ENCODE results near the gene NKAIN2.
"Not testable (repeated sequence)": the region's sequence is repeated elsewhere in the genome, so short reads cannot be mapped to it uniquely, and the experiment has no call there.

NKAIN2 gene

DNA sequence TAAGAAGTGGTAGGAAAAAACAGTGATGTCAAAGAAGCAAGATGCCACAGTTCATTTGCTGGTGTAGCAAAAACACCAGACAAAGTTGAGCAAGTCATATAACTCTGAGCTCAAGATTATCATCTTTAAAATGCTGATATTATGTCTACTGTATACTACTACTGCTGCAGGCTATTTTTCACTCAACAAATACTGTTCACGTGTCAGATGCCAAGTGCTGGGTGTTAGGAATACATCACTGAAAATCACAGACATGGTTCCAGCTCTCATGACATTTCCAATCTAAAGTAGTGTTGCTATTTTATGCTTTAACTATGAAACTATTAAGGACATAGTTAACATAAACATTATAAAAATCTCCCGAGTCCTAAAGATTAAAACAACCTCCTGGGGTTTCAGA, 163.0 kb downstream of the NKAIN2 start:
- DNase-seq (ENCODE audit: low spot score): no peak

DNA sequence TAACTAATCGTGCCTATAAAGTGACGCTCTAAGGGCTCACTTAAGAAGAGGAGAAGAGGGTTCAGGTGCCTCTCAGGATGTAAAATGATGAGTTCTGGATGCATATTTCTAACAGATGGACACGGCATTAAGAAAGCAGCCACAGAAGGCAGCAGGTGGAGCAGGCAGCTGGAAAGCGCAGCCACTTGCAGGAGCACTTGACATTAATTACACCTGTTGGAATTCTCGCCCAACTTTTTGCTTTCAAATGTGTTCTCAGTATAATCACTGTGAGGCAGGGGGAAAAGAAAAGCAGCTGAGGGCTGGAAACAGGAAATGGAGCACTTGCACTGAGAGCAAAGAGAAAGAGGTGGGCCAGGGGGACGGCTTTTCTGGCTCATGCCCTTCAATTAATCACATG, 164.2 kb downstream of the NKAIN2 start:
- no peak for DNase-seq (ENCODE audit: low spot score)

DNA sequence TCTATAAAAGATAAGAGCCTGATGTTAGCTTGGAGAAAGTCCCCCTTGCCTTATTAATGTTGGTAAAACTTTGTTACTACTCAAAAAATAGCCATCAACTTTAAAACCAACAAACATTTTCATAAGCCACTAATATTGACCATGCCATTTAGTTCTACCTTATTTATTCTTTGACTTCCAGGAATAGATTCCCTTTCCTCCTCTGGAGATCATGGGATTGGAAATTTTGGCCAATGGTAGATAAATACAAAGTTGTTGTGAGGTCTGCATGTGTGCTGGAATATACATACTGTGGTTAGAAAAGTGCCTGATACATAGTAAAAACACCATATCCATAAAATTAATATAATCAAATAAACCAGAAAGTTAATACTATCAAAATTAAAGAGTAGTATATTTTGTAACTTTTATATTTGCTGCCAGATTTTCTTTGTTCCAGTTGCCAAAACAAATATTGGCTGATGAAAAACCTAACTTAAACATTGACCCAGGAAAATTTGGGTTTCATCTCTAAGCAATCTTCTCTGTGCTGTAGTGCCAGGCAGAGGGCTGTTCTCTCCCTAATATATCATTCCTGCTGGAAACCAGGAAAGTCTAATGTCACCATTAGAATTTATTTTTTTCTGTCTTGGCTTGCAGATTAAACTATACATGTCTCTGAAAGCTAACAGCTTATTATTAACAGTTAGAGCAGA, 169.1 kb downstream of the NKAIN2 start:
- DNase-seq (ENCODE audit: low spot score): no peak

DNA sequence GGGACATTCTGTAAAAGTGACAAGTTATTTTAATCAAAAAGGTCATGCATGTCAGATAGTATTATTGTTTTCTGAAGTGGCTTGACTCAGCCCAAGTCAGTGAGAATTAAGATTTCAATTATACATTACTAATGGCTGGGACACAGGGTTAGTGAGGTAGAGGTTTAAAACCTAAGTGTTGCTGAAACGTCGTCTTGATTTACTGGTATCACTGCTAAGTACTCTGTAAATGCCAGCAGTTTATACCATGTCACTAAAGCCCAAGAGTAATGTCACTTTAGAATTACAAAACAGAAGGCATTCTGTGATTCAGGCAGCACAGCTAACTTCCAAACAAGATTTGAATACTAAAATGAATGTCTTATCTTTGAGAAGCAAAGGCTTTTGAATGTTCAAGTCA, 176.6 kb downstream of the NKAIN2 start:
- no peak for DNase-seq (ENCODE audit: low spot score)

DNA sequence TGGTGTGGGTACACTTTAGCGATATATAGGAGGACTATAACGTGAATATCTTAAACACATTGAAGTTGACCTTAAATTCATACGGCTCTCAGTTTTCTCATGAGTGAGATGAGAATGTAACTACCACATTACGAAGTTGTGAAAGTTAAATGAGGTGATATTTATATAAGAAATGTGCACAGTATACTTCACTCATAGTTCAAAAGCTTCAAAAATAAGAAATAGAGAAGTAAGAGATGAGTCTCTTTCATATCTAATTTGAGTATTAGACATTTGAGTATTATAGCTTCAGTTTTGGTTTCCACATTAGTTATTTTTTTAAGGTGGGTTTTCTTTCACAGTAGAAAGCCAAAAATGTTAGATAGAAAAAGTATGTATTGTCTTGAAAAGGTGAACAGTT, 183.3 kb downstream of the NKAIN2 start:
- DNase-seq (ENCODE audit: low spot score): no peak

DNA sequence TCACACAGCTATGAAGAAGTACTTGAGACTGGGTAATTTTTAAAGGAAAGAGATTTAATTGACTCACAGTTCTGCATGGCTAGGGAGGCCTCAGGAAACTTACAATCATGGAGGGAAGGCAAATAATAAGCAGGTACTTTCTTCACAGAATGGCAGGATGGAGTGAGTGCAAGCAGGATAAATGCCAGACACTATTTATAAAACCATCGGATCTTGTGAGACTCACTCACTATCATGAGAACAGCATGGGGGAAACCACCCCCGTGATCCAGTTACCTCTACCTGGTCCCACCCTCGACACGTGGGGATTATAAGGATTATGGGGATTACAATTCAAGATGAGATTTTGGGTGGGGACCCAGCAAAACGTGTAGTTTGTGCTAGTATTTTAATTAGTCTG, 186.3 kb downstream of the NKAIN2 start:
- not testable (repeated sequence) for DNase-seq (ENCODE audit: low spot score)

DNA sequence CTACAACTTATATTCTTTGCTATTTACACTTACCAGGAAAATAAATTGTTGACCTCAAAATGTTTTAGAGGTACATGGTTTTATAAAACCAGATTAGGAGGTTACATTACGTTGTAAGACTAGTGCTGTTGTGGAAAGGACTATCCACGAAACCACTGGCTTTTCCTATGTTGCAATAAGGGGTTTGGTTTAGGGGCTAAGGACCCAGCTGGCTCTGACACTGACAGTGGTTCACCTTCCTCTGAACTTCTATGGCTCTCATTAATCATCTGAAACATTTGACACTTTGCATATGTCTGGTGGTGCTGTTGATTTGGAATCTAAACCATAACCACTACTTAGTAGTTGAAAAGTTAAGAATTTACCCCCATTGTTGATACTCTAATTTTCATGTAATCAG, 186.7 kb downstream of the NKAIN2 start:
- DNase-seq (ENCODE audit: low spot score): no peak

DNA sequence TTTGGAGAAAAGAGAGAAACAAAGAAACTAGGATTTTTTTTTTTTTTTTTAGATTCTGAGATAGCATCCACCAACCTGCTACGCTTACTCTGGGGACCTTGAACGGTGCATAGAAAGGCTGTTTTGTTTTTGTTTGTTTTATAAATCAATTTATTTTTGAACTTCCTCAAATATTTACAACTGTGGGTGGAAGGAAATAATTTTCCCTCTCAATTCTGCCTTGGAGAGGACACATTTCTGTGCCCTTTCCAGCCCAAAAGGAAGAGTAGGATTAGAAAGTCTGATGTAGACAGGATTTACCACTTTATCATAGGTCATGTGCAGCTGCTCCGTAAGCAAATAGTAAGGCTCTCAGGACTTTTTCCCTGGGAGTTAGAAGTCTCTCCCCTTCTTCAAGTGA, 190.5 kb downstream of the NKAIN2 start:
- no peak for DNase-seq (ENCODE audit: low spot score)

DNA sequence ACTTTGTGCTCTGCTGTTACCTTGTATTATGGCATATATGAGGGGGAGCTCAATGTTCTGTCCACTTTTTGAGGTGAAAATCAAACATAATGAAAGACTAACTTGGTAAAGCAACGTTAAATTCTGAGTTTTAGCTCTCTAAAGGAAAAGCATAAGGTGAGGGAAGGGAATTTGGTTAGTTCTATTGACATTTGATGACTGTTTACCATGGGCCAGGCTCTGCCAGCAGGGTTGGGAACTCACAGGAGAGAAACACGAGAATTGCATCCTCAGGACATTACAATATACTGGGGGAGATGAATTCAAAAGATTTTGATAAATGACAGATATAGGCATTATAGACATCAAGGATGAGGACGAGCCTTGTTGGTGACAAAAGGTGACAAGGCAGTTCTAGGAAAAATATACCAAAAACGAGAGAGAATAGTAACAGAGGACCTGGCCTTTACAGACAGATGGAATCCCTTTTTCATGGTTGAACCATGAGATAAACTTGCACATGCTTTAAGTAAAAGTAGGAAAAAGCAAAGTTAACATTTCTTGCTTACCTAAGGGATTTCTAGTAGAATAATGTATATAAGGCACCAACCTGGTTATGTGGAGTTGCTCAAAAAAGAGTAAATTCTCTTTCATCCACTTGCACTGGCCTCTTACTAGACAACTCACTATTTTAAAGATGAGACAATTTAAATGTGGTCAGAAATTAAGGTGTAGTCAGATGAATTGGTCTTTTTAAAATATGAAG, 191.4 kb downstream of the NKAIN2 start:
- DNase-seq (ENCODE audit: low spot score): no peak

DNA sequence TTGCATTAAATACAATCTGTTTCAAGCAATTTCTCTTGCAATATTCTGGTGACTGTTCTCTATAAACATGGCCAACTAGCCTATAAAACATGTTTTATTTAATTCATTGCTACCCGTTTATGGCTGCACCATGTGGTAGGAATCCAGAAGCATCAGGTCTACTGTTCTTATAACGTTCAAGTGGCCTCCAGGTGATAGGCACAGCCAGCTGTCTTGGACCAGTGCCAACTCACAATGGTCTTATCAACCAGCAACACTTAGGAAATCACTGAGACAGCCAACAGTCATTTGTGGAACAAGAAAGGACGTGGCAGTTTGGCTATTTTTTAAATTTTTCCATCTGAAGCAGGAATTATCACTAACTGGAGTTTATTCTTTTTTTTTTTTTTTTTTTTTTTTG, 193.6 kb downstream of the NKAIN2 start:
- no peak for DNase-seq (ENCODE audit: low spot score)

DNA sequence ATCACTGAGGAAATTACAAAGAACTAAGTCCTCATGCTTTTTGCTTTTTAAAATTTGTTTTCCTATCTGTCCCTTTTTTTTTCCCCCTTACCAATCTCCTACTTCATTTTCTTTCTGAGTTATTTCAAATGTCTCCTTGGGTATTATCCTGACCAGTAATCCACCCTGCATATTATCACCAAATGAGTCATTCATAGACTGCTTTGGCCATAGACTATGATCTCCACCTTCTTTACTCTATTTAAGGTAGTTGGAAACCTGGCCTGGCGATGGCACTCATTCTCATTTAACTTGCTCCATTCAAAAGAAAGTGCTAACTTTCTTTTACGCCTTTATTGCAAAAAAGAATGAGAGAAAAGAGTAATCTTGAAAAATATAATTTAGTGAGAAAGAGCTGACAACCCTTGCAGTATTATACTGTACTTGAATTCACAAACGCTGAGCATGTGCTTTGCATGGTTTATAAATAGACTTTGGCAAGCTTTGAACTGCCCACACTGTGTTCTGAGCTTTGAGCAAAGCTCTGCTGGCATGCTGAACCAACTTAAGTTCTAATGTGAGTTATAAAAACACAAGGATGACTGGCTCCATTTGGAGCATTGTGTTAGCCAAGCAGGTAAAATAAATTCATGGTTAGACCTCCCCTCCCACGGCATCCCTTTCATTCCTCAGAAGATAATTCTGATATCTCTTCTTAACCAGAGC, 198.9 kb downstream of the NKAIN2 start:
- no peak for DNase-seq (ENCODE audit: low spot score)

DNA sequence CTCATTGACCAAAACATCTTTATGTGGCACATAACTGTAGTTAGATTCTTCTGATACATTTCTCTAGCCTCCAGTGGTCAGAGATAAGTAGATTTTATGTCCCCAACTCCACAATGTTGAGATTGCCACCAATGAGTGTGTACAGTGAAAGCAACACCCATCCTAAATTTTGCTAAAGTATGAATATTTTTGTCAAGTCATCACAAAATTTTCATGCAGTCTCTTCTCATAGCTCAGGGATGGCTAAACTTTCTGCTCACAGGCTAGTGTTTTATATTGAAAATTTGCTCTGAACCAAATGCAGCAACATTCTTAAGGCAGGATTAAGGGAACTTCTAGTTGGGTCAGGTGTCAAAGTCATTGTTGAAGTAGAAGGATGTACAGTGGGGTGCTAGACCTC, 203.6 kb downstream of the NKAIN2 start:
- no peak for DNase-seq (ENCODE audit: low spot score)

DNA sequence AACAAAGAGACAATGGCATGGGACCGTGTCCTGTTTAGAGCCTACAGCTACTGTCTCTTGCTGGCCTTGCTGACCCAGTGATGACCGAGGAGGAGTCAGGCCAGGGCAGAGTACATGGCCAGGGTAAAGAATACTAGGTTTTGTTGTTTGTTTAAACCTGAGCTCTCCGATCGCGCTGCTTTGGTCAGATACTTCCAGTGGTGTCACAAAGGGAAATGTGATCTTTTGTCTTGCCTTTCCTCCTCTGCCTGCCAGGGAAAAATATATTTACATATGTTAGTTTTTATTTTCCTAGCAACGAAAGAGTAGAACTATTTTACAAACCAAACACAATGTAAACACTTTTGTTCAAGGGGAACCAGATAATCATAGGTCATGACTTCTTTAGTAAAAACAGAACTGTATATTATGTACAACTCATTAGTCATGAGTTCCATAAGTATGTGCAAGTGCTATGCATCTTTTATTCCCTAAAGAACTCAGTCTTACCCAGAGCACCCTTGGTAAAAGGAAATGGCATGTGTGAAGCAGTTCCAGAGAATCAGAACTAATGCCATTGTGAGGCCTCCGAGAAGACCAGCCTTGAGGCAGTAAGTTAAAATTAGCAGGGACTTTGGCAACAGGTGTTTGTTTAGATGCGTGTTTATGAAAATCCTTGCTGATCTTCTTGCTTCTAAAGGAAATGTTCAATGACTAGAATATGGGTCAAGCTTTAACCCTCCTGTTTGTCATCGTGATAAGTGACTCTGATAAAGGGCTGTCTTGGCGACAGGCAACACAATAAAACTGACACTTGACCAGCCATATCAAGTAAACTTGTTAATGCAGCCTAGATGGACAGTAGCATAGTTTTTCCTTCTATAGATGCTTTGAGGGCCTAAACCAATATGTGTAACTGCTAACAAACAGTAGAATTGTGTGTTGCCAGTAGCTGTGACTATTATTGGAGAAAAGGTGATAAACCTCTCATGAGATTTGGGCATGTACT, 204.6 kb downstream of the NKAIN2 start:
- peak; percentile 12 for DNase-seq (ENCODE audit: low spot score)

DNA sequence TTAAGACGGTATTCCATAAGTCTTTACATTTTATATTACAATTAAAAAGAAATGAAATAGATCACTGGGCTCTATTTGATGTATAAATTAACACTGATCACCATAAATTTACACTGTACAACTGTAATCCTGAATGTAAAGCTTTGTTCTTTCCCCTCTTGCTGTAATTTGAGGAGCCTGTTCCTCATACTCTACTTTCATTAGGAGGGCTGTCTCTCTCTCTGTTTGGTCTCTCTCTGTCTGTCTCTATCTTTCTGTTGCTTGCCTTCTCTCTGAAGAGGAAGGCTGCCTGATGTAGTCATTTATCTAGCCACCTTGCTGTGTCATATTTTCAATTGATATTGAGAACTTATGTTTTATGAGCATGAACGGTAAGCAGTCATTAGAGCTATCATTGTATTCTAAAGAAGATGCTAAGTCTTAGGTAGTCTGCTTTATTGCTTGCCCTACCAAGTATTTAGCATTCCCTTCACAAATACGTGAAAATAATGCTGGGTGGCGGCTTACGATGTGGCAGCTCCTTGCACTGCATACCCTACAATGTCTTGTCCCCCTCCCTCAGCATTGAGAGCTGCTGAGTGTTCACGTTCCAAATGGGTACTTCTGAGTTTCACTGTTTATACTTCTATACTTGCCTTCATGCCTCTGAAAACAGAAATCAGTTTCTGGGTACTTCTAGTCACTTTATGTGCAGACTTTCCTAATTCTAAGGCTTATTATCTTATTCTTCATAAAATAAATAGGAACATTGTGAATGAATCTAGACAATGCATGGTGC, 205.5 kb downstream of the NKAIN2 start:
- no peak for DNase-seq (ENCODE audit: low spot score)

DNA sequence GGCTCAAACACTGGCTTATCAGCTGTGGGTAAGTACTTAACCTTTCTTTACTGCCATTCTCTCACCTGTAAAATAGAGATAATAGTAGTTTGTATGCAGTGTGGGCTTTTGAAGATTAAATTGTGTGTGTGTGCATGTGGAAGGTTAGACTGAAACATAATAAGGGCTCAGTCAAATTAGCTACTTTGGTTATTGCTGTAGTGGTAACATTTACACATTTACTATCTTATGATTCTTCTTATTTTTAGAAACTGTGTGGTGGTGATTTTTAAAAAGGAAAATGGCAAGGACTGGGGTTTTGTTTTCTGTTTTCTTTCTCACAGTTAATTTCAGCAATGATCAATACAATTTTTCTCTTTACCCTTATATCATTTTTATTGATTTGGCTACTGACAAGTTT, 206.9 kb downstream of the NKAIN2 start:
- no peak for DNase-seq (ENCODE audit: low spot score)

DNA sequence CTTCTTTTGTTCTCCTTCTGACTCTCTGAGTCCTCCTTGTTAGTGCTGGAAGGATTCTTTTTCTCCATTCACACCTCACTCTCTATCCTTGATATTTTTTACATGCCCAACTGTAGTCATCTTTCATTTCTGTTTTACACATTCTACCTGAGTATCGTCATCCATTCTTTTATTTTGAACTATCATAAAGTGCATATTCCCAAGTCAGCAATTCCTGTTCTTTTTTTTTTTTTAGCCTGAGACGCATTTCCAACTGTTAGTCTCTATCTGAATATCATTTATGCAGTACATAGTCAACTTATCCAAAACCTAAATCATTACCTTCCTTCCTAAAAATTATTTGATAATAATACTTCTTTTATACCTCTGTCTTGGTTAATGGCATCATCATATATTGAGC, 207.5 kb downstream of the NKAIN2 start:
- no peak for DNase-seq (ENCODE audit: low spot score)

DNA sequence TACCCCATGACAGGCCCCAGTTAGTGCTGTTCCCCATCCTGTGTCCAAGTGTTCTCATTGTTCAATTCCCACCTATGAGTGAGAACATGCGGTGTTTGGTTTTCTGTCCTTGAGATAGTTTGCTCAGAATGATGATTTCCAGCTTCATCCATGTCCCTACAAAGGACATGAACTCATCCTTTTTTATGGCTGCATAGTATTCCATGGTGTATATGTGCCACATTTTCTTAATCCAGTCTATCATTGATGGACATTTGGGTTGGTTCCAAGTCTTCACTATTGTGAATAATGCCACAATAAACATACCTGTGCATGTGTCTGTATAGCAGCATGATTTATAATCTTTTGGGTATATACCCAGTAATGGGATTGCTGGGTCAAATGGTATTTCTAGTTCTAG, 218.4 kb downstream of the NKAIN2 start:
- not testable (repeated sequence) for DNase-seq (ENCODE audit: low spot score)

DNA sequence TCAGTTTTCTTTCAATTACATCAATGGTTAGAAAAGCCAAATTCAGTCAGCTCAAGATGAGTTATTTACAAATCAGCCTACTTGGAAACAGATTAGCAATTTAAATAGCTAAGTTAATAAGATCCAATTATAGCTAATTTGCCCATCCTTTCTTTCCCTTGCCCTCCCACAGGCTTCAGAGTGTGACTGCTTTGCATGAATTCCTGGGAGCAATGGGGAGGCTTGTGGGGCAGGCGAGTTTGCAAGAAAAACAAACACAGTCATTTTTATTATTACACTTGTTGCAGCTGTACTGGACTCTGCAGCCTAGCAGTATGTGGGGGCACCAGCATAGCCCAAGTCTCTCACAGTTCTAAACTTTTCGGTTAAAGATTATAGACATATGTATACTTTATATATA, 219.0 kb downstream of the NKAIN2 start:
- no peak for DNase-seq (ENCODE audit: low spot score)

DNA sequence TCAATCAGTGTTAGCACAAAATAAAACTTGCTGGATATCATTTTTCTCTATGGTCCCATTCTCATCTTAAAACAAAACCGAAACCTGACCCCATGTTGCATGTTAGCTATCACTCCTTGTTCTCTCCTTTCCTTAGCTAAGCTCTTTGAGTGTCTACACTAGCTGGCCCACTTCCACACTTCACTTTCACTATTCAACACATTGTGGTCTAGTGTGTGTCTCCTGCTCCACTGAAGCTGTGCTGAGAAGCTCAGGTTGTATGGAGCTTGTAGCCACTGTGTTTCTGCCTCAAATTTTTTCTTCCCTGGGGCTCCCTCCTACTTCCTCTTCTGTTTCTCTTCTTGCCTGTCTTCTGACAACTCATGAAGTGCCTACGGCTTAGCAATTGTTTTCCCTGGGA, 223.0 kb downstream of the NKAIN2 start:
- DNase-seq (ENCODE audit: low spot score): no peak

DNA sequence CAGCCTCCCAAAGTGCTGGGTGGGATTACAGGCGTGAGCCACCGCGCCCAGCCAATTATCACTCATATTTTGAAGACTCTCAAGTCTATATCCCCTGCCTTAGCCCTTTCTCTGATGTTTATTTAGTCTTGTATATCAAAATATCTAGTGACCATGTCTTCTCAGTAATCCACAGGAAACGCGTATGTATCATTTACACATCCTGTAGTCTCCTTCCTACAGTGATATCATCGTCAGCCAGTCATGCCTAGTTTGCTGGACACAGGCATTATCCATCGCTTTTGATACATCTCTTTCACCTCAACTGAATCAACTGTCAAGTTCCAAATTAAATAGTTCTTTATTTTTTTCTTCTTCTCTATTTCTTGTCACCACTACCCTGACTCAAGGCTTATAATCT, 223.7 kb downstream of the NKAIN2 start:
- no peak for DNase-seq (ENCODE audit: low spot score)

DNA sequence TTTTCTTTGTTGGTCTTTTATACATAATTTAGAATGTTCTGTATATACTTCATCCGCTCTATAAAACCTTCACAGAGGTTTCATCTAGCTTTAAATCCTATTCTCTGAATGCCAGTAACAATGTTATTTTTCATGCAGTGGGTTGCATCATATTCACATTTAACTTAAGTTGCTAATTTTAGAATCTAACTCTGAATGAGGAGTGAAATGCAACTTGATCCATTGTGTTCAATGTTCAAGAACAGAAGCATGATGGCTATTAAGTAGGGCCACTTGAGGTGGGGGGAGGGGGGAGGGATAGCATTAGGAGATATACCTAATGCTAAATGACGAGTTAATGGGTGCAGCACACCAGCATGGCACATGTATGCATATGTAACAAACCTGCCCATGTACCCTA, 224.5 kb downstream of the NKAIN2 start:
- DNase-seq (ENCODE audit: low spot score): no peak

All from HuH-7 (cell line).